Measurements from ENCODE around the gene ELL2. TPM values are rescaled to one million over a fixed set of nuclear protein-coding genes. Genes with fewer than 3 reads are reported as not detected.

Gene ELL2
- total and polyA plus RNA-seq, 9 of the 15 experiments (the other 6 are each of a cell fraction or from before 2014, with no cell fraction given): 4.3 to 18.3 (median 14.5) TPM

- H3K27me3 ChIP-seq (ENCODE audit: control insufficient read depth in 2 of 2, insufficient read depth in 2 of 2, low read length in 2 of 2): no peaks in the 10 kb centered on the region
- BruUV-seq (replicated peaks): no TSS peak
- H3K4me1 ChIP-seq (replicated peaks in 1 of 2; ENCODE audit: control insufficient read depth in 2 of 2, insufficient read depth in 2 of 2, low read length in 2 of 2): peaks cover 31 to 45% of the 10 kb centered on the region in 2 experiments; a peak in 4 of 5 replicates
- peaks cover 14% of the 10 kb centered on the region for H4K20me1 ChIP-seq (replicated peaks; ENCODE audit: control insufficient read depth, insufficient read depth, low read length)
- TF ChIP-seq U2AF2 (optimal IDR thresholded peaks at IDR 0.05; ENCODE audit: low read depth, low read length) (no peak), ZNF12 (CRISPR knock-in tag; IDR thresholded peaks at IDR 0.05) (no peak), ZNF589 (CRISPR knock-in tag; IDR thresholded peaks at IDR 0.05; ENCODE audit: low read depth) (no peak), PURB (CRISPR knock-in tag; IDR thresholded peaks at IDR 0.05; ENCODE audit: low read depth) (no peak), KDM1A (IDR thresholded peaks at IDR 0.05) (peak; percentile 72 to 73; a peak in 3 of 4 replicates), RBM39 (optimal IDR thresholded peaks at IDR 0.05; ENCODE audit: low read depth, low read length) (no peak), SETDB1 (IDR thresholded peaks at IDR 0.05; ENCODE audit: low read length) (no peak), NR2C1 (IDR thresholded peaks at IDR 0.05) (peak; percentile 50), NR2C1 (tag; IDR thresholded peaks at IDR 0.05) (no peak), FOXA3 (CRISPR knock-in tag; conservative IDR thresholded peaks at IDR 0.05 in 1 of 2, IDR thresholded peaks at IDR 0.05 in 1 of 2) (no peak), TEAD4 (IDR thresholded peaks at IDR 0.05; ENCODE audit: low read length) (no peak), TEAD4 (CRISPR knock-in tag; IDR thresholded peaks at IDR 0.05; ENCODE audit: borderline replicate concordance) (no peak), NR2C2 (CRISPR knock-in tag; IDR thresholded peaks at IDR 0.05) (no peak), NR2C2 (tag; IDR thresholded peaks at IDR 0.05) (peak; percentile 38), TFAM (CRISPR knock-in tag; conservative IDR thresholded peaks at IDR 0.05) (no peak), CBFA2T3 (IDR thresholded peaks at IDR 0.05) (peak; percentile 34; the same call in 1 of the 2 replicates), ZNF785 (CRISPR knock-in tag; IDR thresholded peaks at IDR 0.05) (no peak)
- no peak overlapping the region for H3K4me3 ChIP-seq
- ATAC-seq (no peak), FAIRE-seq (no peak), DNase-seq (ENCODE audit: extremely low read depth in 1 of 4, low spot score in 3 of 4) (no peak)
- H3K9me1 ChIP-seq (ENCODE audit: control insufficient read depth, insufficient read depth, low read length): no peaks in the 10 kb centered on the region
- intact Hi-C loops (cut with micrococcal nuclease) (no loop called here), in situ Hi-C loops (cut with MboI) (no loop called here)
- peak overlapping the region in 1 of 2 experiments; percentile 7; a peak in 1 of 4 replicates for H3K9ac ChIP-seq (ENCODE audit: insufficient read depth in 1 of 2, low read depth in 2 of 2, low read length in 2 of 2)
- ChIA-PET CTCF (ENCODE audit: low intra/inter-chr PET ratio) (interaction anchor here (1.1 kb wide), 1 partner anchor 38 kb away, joined by 4 read pairs; no protein-coding TSS in a partner anchor), POLR2A (interaction anchor here (0.8 to 2.0 kb wide), 4 partner anchors 9 to 32 kb away, joined by 4 to 5 read pairs (median 4); no protein-coding TSS in a partner anchor)
- no peak overlapping the region for H2AFZ ChIP-seq (ENCODE audit: low read depth, low read length)
- WGBS (ENCODE audit: insufficient coverage, low coverage, missing lambda C conversion rate): 63% methylated on average over 2 of the region's 2 CpGs
- H3K4me2 ChIP-seq (ENCODE audit: insufficient read depth, low read length): peak overlapping the region; percentile 20; the same call in 1 of the 2 replicates
- no peaks in the 10 kb centered on the region for H3K9me3 ChIP-seq (replicated peaks; ENCODE audit: control insufficient read depth, insufficient read depth, low read depth, low read length)
- H3K79me2 ChIP-seq (ENCODE audit: control insufficient read depth, insufficient read depth, low read length): peaks cover 87% of the 10 kb centered on the region
- no peaks in the 10 kb centered on the region; the same call in 2 of the 3 replicates for H3K36me3 ChIP-seq (ENCODE audit: control insufficient read depth, insufficient read depth, low read length)
- H3K27ac ChIP-seq (ENCODE audit: extremely low read depth, low read depth, low read length): no peak overlapping the region
These were observed 5.4 kb downstream of the ELL2 start for GRCh38 chr5:95956021-95956899.

All from K562 (cell line).